Hepatocyte (in vitro differentiated cells): ENCODE results near the gene GUSB. TPM values are rescaled to one million over a fixed set of nuclear protein-coding genes. Genes with fewer than 3 reads are reported as not detected.
"Not testable (repeated sequence)": the region's sequence is repeated elsewhere in the genome, so short reads cannot be mapped to it uniquely, and the experiment has no call there.

Source experiments
- DNase-seq: peaks from one replicate; pipeline ENCODE4 v3.0.0-alpha.2; 2016; ENCODE audit warnings: low spot score
- H2AFZ ChIP-seq: fragments of 200-600 bp; sonication (generic); 2 replicates; pipeline ENCODE4 v1.6.0; 2016; ENCODE audit warnings: antibody characterized with exemption, mild to moderate bottlenecking
- H3K27ac ChIP-seq: fragments of 200-600 bp; sonication (generic); 2 replicates; pipeline ENCODE4 v1.5.1; 2016; ENCODE audit warnings: mild to moderate bottlenecking
- H3K27me3 ChIP-seq: fragments of 200-600 bp; sonication (generic); 2 replicates; pipeline ENCODE4 v1.6.1; 2016
- H3K36me3 ChIP-seq: fragments of 200-600 bp; sonication (generic); replicated peaks from 2 replicates; pipeline ENCODE4 v1.5.1; 2016; ENCODE audit warnings: low read depth; ENCODE audit not compliant: insufficient read depth
- H3K4me1 ChIP-seq: fragments of 200-600 bp; sonication (generic); 2 replicates; pipeline ENCODE4 v1.5.1; 2016; ENCODE audit warnings: mild to moderate bottlenecking, moderate library complexity; ENCODE audit not compliant: insufficient read depth
- H3K4me2 ChIP-seq: fragments of 200-600 bp; sonication (generic); 2 replicates; pipeline ENCODE4 v1.6.0; 2016
- H3K4me3 ChIP-seq: fragments of 200-600 bp; sonication (generic); 2 replicates; pipeline ENCODE4 v1.5.1; 2016; ENCODE audit warnings: mild to moderate bottlenecking
- H3K79me2 ChIP-seq: fragments of 200-600 bp; sonication (generic); 2 replicates; pipeline ENCODE4 v1.6.0; 2017; ENCODE audit warnings: mild to moderate bottlenecking
- H3K9me2 ChIP-seq: fragments of 200-600 bp; sonication (generic); replicated peaks from 2 replicates; pipeline ENCODE4 v1.6.0; 2017; ENCODE audit warnings: mild to moderate bottlenecking; ENCODE audit not compliant: insufficient read depth
- H3K9me3 ChIP-seq: fragments of 200-600 bp; sonication (generic); 2 replicates; pipeline ENCODE4 v1.5.1; 2016; ENCODE audit warnings: low read depth, mild to moderate bottlenecking
- H4K20me1 ChIP-seq: fragments of 200-600 bp; sonication (generic); 2 replicates; pipeline ENCODE4 v1.6.0; 2016; ENCODE audit warnings: mild to moderate bottlenecking; ENCODE audit not compliant: insufficient read depth, poor library complexity, severe bottlenecking
- CTCF ChIP-seq: fragments of 200-600 bp; sonication (generic); IDR thresholded peaks from 2 replicates; pipeline ENCODE4 v1.5.1; 2016; ENCODE audit warnings: antibody characterized with exemption, mild to moderate bottlenecking; ENCODE audit not compliant: poor library complexity
- EZH2 ChIP-seq: fragments of 200-600 bp; sonication (generic); IDR thresholded peaks from 2 replicates; pipeline ENCODE4 v1.6.1; 2016; ENCODE audit warnings: antibody characterized with exemption, mild to moderate bottlenecking, borderline replicate concordance
- EZH2phosphoT487 ChIP-seq: fragments of 200-600 bp; sonication (generic); IDR thresholded peaks from one replicate; pipeline ENCODE4 v1.6.1; 2018; ENCODE audit warnings: antibody characterized with exemption, mild to moderate bottlenecking, low read depth, moderate library complexity; ENCODE audit not compliant: unreplicated experiment, severe bottlenecking
- WGBS: methylation state at CpG from one replicate; pipeline ENCODE4 v1.1.6; 2016; ENCODE audit warnings: low lambda C conversion rate; ENCODE audit errors: missing lambda C conversion rate; 5-methylcytosine and 5-hydroxymethylcytosine counted together
- polyA plus RNA-seq: library from polyadenylated mRNA; unstranded; fragments of >200 nt; fragmentation: Nextera tagmentation; extraction: Ambion mirVana; gene quantifications from 2 replicates; pipeline ENCODE4 v1.2.1, GENCODE V29; 2016
- total RNA-seq: library from RNA; depleted of rRNA; stranded (reverse); fragments of >200 nt; gene quantifications from 2 replicates; pipeline ENCODE4 v1.2.3, GENCODE V29; 2014

GUSB gene
- total and polyA plus RNA-seq, 2 experiments from 2014 or later: 53.7 to 120 TPM

- peak; percentile 66 for DNase-seq
Measured at GRCh38 chr7:66013938-66014337, 31.9 kb upstream of the GUSB start.

DNA sequence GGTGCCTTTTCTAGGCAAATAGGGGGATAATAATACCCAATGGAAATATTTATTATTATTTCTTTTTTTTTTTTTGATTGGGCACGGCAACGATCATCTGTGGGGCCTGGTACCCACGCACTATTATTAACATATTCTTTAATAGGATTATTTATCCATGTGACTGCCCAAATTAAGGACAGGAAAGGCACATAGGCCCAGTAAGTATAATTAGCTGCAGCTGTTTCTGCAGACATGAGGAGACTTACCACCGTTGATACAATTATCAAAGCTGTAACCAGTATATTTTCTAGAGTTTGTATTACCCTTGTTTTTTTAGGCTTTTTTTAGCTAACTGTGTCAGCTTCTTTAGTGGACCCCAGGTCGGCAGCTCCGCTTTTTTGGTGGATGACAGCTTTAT is 25.2 kb upstream of the GUSB start:
- Histone ChIP-seq H3K4me2 (no peak overlapping the region), H3K4me1 (peaks cover 20% of the 10 kb centered on the region), H3K9me3 (no peaks in the 10 kb centered on the region), H3K36me3 (no peaks in the 10 kb centered on the region), H4K20me1 (no peaks in the 10 kb centered on the region), H3K27ac (no peak overlapping the region), H3K4me3 (no peak overlapping the region), H3K79me2 (no peaks in the 10 kb centered on the region), H3K27me3 (no peaks in the 10 kb centered on the region), H2AFZ (no peak overlapping the region), H3K9me2 (no peaks in the 10 kb centered on the region)
- WGBS: 89% methylated on average over 6 of the region's 6 CpGs
- no peak for TF ChIP-seq CTCF
- TF ChIP-seq EZH2phosphoT487: no peak
- TF ChIP-seq EZH2: no peak
- DNase-seq: no peak

More at GRCh38 chr7:66013938-66014337, 31.9 kb upstream of the GUSB start:
- Histone ChIP-seq H3K27me3 (no peaks in the 10 kb centered on the region), H3K9me2 (no peaks in the 10 kb centered on the region), H4K20me1 (no peaks in the 10 kb centered on the region), H3K4me3 (no peak overlapping the region), H3K27ac (no peak overlapping the region), H3K9me3 (no peaks in the 10 kb centered on the region), H2AFZ (no peak overlapping the region), H3K36me3 (no peaks in the 10 kb centered on the region), H3K79me2 (no peaks in the 10 kb centered on the region), H3K4me2 (no peak overlapping the region), H3K4me1 (peaks cover 13% of the 10 kb centered on the region)
- WGBS: 59% methylated on average over 5 of the region's 5 CpGs
- TF ChIP-seq CTCF: peak; percentile 40
- no peak for TF ChIP-seq EZH2phosphoT487
- TF ChIP-seq EZH2: no peak

DNA sequence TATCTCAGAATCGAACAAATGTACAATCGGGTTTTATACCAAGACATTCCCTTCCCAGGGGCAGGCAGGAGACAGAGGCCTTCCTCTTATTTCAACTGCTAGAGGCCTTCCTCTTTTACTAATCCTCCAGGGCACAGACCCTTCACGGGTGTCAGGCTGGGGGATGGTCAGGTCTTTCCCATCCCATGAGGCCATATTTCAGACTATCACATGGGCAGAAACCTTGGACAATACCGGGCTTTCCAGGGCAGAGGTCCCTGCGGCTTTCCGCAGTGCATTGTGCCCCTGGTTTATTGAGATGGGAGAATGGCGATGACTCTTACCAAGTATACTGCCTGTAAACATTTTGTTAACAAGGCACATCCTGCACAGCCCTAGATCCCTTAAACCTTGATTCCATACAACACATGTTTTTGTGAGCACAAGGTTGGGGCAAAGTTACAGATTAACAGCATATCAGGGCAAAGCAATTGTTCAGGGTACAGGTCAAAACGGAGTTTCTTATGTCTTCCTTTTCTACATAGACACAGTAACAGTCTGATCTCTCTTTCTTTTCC is 23.2 kb upstream of the GUSB start:
- peaks cover 20% of the 10 kb centered on the region for H3K4me1 ChIP-seq
- 61% methylated on average over 8 of the region's 8 CpGs for WGBS
- H3K9me3 ChIP-seq, H3K9me2 ChIP-seq, H4K20me1 ChIP-seq, H3K4me3 ChIP-seq, H3K27me3 ChIP-seq, H3K36me3 ChIP-seq, H3K79me2 ChIP-seq: not testable (repeated sequence)
- peak overlapping the region; percentile 51 for H3K4me2 ChIP-seq
- peak overlapping the region; percentile 92 for H3K27ac ChIP-seq
- peak overlapping the region; percentile 28 for H2AFZ ChIP-seq
- DNase-seq: peak; percentile 14

DNA sequence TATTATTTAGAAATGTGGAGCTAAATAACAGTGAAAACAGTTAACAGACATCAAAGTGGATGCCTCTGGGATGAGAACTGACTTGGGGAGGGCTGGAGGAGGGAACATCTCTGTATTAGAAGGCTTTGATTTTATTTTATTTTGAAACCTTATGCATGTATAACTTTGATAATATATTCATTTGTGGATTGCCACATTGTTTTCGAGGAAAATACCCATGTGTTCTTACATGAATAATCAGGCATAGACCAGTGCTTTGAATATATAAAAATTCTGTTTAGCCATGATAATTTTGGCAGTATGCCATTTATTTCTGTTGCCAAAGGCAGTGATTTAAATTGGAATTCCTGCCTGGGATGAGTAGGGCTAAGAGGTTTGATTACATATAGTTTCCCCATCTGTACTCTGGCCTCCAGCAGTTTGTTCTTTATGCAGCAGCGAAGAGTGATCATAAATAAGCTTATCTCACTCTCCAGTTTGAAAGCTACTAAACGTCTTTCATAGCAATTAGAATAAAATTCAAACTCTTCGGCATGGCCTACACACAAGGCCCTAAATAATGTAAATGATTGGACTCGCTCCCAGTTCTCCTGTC is 18.9 kb upstream of the GUSB start:
- not testable (repeated sequence) for H3K9me2 ChIP-seq, H3K4me3 ChIP-seq, H3K79me2 ChIP-seq, H2AFZ ChIP-seq, H3K9me3 ChIP-seq, DNase-seq, H3K27ac ChIP-seq, H3K36me3 ChIP-seq, H3K27me3 ChIP-seq, H3K4me2 ChIP-seq, H4K20me1 ChIP-seq
- peaks cover 10% of the 10 kb centered on the region for H3K4me1 ChIP-seq
- WGBS: 86% methylated on average over 1 of the region's 5 CpGs

DNA sequence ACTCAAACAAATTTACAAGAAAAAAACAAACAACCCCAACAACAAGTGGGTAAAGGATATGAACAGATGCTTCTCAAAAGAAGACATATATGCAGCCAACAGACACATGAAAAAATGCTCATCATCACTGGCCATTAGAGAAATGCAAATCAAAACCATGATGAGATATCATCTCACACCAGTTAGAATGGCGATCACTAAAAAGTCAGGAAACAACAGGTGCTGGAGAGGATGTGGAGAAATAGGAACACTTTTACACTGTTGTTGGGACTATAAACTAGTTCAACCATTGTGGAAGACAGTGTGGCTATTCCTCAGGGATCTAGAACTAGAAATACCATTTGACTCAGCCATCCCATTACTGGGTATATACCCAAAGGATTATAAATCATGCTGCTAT is 13.0 kb upstream of the GUSB start:
- H3K4me1 ChIP-seq, H2AFZ ChIP-seq: not testable (repeated sequence)

More for the DNA sequence above, 13.0 kb upstream of the GUSB start:
- H3K27ac ChIP-seq, H3K4me2 ChIP-seq, H3K36me3 ChIP-seq, H4K20me1 ChIP-seq, H3K79me2 ChIP-seq, H3K9me3 ChIP-seq, H3K9me2 ChIP-seq, H3K4me3 ChIP-seq, DNase-seq, H3K27me3 ChIP-seq: not testable (repeated sequence)
- WGBS: 100% methylated on average over 1 of the region's 1 CpG
